IPS DF 6.9 (cell line): Measurements from ENCODE around the gene DCAF15.

ENCODE experiments used
- DNase-seq: peaks from one replicate; pipeline ENCODE4 v3.0.0-alpha.2; 2013; ENCODE audit warnings: low read depth, low spot score
- H3K27ac ChIP-seq: one replicate; pipeline ENCODE4 v1.5.1; 2013; ENCODE audit warnings: low read length, control low read depth
- H3K27me3 ChIP-seq: 2 replicates; pipeline ENCODE4 v1.6.1; 2013; ENCODE audit warnings: mild to moderate bottlenecking, low read length; ENCODE audit not compliant: control insufficient read depth, insufficient read depth
- H3K36me3 ChIP-seq: 2 replicates; pipeline ENCODE4 v1.6.1; 2013; ENCODE audit warnings: low read length; ENCODE audit not compliant: control insufficient read depth, insufficient read depth
- H3K4me1 ChIP-seq: 2 replicates; pipeline ENCODE4 v1.6.1; 2013; ENCODE audit warnings: low read length; ENCODE audit not compliant: control insufficient read depth, insufficient read depth
- H3K4me3 ChIP-seq: 2 replicates; pipeline ENCODE4 v1.5.1; 2013; ENCODE audit warnings: mild to moderate bottlenecking, low read length
- H3K9me3 ChIP-seq: 2 replicates; pipeline ENCODE4 v1.6.1; 2013; ENCODE audit warnings: low read length, inconsistent platforms; ENCODE audit not compliant: control insufficient read depth, insufficient read depth
- WGBS: extraction: QIAGEN DNeasy Blood & Tissue Kit; methylation state at CpG from one replicate; pipeline ENCODE4 v1.1.7; 2013; ENCODE audit warnings: mixed read lengths, missing lambda C conversion rate; ENCODE audit not compliant: insufficient read length, insufficient coverage; 5-methylcytosine and 5-hydroxymethylcytosine counted together

DCAF15 gene

GRCh38 chr19:13983213-13983889 is 31.0 kb downstream of the DCAF15 start:
- Histone ChIP-seq H3K4me1 (peaks cover 23% of the 10 kb centered on the region), H3K4me3 (no peak overlapping the region), H3K9me3 (no peaks in the 10 kb centered on the region), H3K27me3 (no peaks in the 10 kb centered on the region), H3K36me3 (peaks cover 2% of the 10 kb centered on the region; the same call in 1 of the 2 replicates), H3K27ac (no peak overlapping the region)
- no CpG with 5 or more reads among the region's 21 CpGs for WGBS
- no peak for DNase-seq

GRCh38 chr19:13984186-13984585 is 31.9 kb downstream of the DCAF15 start:
- no peak for DNase-seq
- WGBS: no CpG with 5 or more reads among the region's 15 CpGs
- H3K27me3 ChIP-seq: no peaks in the 10 kb centered on the region
- no peak overlapping the region for H3K4me3 ChIP-seq
- H3K9me3 ChIP-seq: no peaks in the 10 kb centered on the region
- peaks cover 22% of the 10 kb centered on the region for H3K4me1 ChIP-seq
- H3K36me3 ChIP-seq: peaks cover 2% of the 10 kb centered on the region; the same call in 1 of the 2 replicates
- H3K27ac ChIP-seq: no peak overlapping the region

- Histone ChIP-seq H3K27me3 (no peaks in the 10 kb centered on the region), H3K9me3 (no peaks in the 10 kb centered on the region), H3K27ac (no peak overlapping the region), H3K36me3 (peaks cover 2% of the 10 kb centered on the region; the same call in 1 of the 2 replicates), H3K4me3 (no peak overlapping the region), H3K4me1 (peaks cover 17% of the 10 kb centered on the region)
- DNase-seq: no peak
- WGBS: no CpG with 5 or more reads among the region's 25 CpGs
Observed at GRCh38 chr19:13984875-13985741, 32.8 kb downstream of the DCAF15 start.

GRCh38 chr19:13985771-13986347 is 33.5 kb downstream of the DCAF15 start:
- no peaks in the 10 kb centered on the region for H3K27me3 ChIP-seq
- no peak for DNase-seq
- peak overlapping the region; percentile 31 for H3K27ac ChIP-seq
- no peak overlapping the region for H3K4me3 ChIP-seq
- H3K9me3 ChIP-seq: no peaks in the 10 kb centered on the region
- peaks cover 2% of the 10 kb centered on the region; the same call in 1 of the 2 replicates for H3K36me3 ChIP-seq
- no CpG with 5 or more reads among the region's 10 CpGs for WGBS
- peaks cover 17% of the 10 kb centered on the region for H3K4me1 ChIP-seq

DNA sequence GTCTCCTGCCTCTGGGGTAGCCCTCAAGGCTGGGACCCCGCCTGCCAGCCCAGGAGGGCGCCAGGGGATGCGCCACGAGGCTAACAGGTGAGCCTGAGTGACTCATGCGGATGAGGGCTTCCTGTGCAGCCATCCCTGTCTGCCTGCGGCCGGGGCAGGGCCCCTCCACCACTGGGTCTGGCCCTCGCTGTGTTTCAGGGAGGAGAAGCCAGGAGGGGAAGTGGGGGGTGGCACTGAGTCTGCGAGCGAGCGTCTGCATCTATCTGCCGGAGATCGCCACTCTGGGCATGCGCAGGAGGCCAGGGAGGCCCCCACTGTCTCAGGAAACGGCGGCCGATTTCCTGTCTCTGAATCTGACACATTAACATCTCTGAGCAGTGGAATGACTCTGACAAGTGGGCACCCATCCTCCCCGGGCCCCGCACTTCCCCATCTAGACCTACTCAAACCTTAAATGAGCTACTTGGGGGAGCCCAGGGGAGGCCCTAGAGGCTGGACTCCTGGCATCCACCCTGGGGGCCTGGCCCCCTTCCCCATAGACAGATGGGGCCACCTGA is 34.1 kb downstream of the DCAF15 start:
- Histone ChIP-seq H3K4me3 (no peak overlapping the region), H3K36me3 (peaks cover 2% of the 10 kb centered on the region; the same call in 1 of the 2 replicates), H3K9me3 (no peaks in the 10 kb centered on the region), H3K27me3 (no peaks in the 10 kb centered on the region), H3K4me1 (peaks cover 17% of the 10 kb centered on the region), H3K27ac (peak overlapping the region; percentile 31)
- WGBS: no CpG with 5 or more reads among the region's 19 CpGs
- DNase-seq: peak; percentile 64

DNA sequence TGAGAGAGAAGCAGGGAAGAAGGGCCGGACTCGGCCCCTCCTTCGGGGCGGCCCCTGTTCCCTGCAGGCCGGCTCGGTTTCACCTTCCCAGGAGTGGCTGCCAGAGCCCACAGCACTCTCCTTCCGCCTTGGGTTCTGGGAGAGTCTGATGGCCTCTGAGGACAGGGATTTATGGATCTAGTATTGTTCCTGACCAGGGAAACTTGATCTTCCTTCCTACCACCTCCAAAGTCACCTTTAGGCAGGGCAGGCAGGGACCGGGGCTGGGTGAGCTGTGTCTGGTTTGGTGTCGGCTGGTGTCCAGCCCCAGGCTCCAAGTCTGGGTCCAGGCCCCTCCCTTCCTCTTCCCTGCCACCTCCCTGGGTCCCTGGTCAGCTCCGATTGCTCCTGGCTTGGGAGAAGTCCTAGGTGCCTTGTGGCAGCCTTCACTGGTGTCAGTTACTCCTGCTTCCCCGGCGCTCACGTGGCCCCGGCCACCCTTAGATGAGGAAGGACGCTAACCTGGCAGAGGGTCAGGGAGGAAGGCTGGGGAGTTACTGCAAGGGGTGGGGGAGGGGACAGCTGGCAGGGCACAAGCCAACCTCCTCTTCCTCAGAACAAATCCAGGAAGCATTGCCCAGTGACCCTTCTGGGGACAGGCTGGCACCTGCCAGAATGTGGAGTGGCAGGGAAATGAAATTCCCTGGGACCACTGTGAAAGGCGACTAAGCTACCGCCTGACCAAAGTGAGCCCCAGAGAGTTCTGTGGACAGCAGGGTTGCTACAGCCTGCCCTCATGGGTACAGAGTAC is 35.0 kb downstream of the DCAF15 start:
- Histone ChIP-seq H3K4me3 (no peak overlapping the region), H3K27ac (peak overlapping the region; percentile 44), H3K4me1 (peaks cover 17% of the 10 kb centered on the region), H3K9me3 (no peaks in the 10 kb centered on the region), H3K36me3 (peaks cover 2% of the 10 kb centered on the region; the same call in 1 of the 2 replicates), H3K27me3 (no peaks in the 10 kb centered on the region)
- no CpG with 5 or more reads among the region's 17 CpGs for WGBS
- DNase-seq: no peak

DNA sequence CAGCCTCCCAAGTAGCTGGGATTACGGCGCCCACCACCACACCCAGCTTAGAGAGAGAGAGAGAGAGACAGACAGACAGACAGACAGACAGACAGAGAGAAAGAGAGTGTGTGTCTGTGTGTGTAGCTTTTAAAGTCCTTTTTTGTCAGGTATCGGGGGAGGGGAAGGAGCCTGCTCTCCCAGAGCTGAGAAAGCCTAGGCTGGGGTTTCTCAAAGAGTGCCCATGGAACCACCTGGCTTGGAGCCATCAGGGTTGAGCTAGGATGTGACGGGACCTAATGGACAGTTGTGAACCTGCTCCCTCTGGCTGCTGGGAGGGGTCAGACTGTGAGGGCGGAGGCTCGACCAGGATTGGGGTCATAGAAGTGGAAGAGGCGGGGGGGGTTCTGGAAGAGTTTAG is 37.2 kb downstream of the DCAF15 start:
- Histone ChIP-seq H3K36me3 (no peaks in the 10 kb centered on the region), H3K27me3 (no peaks in the 10 kb centered on the region), H3K4me3 (no peak overlapping the region), H3K4me1 (peaks cover 11% of the 10 kb centered on the region), H3K9me3 (no peaks in the 10 kb centered on the region), H3K27ac (no peak overlapping the region)
- DNase-seq: no peak
- no CpG with 5 or more reads among the region's 7 CpGs for WGBS

DNA sequence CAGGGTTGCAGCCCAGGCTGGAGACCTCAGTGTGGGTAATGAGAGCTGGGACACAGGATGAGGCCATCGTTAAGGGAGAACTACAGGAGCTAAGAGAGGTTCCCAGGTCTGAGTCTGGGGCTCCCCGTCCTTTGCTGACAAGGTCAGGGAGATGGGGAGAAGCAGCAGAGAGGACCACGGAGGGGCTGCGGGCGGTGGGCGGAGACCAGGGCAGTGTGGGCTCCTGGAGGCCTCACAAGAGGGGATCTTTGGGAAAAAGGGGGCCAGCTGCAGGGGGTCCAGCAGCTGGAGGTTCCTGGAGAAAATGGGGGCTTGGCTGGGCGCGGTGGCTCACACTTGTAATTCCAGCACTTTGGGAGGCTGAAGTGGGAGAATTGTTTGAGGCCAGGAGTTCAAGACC is 37.8 kb downstream of the DCAF15 start:
- Histone ChIP-seq H3K9me3 (no peaks in the 10 kb centered on the region), H3K36me3 (no peaks in the 10 kb centered on the region), H3K4me1 (peaks cover 11% of the 10 kb centered on the region), H3K27me3 (no peaks in the 10 kb centered on the region), H3K27ac (no peak overlapping the region), H3K4me3 (no peak overlapping the region)
- DNase-seq: no peak
- no CpG with 5 or more reads among the region's 8 CpGs for WGBS

- Histone ChIP-seq H3K4me1 (peaks cover 1% of the 10 kb centered on the region), H3K36me3 (no peaks in the 10 kb centered on the region), H3K4me3 (no peak overlapping the region), H3K27ac (no peak overlapping the region), H3K27me3 (no peaks in the 10 kb centered on the region), H3K9me3 (no peaks in the 10 kb centered on the region)
- WGBS: no CpG with 5 or more reads among the region's 7 CpGs
- DNase-seq: no peak
Observed at GRCh38 chr19:13992025-13992424, 39.7 kb downstream of the DCAF15 start.
